ENCODE results near the gene RBMS2. TPM values are rescaled to one million over a fixed set of nuclear protein-coding genes. Genes with fewer than 3 reads are reported as not detected.

RBMS2 gene
- total RNA-seq, 2 experiments from 2014 or later: 4.2 to 4.4 TPM

DNA sequence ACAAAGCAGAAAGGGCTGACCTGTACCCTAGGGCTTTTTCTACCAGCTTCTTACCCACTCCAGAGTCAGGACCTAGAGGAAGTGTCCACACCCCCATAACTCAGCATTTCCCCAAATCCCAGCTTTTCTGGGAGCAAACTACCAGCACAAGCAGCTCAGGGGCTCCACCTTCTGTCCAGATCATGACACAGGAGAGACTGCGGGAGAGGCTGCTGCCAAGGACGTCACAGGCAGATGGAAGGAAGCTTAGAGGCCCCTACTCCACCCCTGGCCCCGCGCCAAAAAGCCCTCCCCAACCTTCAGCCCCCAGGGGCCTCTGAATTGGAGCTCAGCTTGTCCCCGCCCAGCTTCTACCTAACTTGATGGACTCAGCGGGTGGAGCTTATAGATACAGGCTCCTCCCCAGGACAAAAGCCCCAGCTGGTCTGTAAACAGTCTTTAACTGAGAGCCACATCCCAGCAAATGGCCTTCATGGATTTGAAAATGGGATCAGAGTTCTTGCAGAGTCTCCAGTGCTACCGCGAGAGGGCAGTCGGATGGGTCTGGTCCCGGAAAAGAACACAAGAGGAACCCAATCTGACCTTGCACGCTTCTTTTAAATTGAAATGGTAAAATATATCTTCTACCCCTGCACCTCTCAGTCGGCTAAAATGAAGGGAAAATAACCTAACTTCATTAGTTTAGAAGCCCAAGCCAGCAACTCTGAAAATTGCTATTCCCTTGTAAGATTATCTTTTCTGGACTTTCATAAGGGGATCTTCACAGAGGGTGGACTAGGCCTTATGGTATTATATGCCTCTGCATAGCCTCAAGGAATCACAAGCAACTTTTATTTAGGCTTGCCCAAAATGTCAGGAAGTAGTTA lies 115.3 kb downstream of the RBMS2 start:
- Mint-ChIP-seq H3K9me3 (no peaks in the 10 kb centered on the region), H3K27ac (peak overlapping the region; percentile 97), H3K4me3 (peak overlapping the region; percentile 89), H3K4me1 (peaks cover 53% of the 10 kb centered on the region), H3K36me3 (peaks cover 29% of the 10 kb centered on the region), H3K27me3 (no peaks in the 10 kb centered on the region)
- DNase-seq: peak; percentile 94

DNA sequence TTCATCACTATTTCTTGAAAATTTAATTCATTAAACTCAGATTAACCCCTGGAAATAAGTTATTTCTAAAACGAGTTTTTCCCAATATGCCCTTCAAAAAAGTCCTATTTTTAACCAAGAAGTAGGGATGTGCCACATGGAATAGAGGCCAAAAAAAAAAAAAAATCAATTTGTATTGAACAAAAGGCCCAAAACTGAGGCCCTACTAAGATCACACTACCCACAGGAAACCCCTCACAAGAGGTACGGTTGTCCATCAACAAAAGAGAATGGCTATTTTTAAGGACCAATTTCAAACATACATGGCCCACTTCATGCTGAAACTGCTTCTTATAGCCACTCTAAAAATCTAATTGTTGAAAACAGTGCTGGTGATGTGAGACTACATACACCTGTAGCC lies 116.0 kb downstream of the RBMS2 start:
- Mint-ChIP-seq H3K27me3 (no peaks in the 10 kb centered on the region), H3K4me3 (no peak overlapping the region), H3K9me3 (no peaks in the 10 kb centered on the region), H3K4me1 (peaks cover 52% of the 10 kb centered on the region), H3K27ac (peak overlapping the region; percentile 97), H3K36me3 (peaks cover 35% of the 10 kb centered on the region)
- no peak for DNase-seq

DNA sequence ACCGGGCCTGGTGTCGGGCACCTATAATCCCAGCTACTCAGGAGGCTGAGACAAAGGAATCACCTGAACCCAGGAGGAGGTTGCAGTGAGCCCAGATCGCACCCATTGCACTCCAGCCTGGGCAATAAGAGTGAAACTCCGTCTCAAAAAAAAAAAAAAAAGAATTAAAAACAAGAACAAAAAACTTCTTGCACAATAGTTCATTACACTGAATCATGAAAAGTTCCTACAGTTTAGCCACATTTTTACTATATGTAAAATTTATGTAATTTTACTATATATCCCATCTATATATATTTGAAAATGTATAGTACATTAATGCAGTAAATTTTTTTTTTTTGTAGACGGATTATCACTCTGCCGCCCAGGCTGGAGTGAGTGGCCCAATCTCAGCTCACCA lies 119.6 kb downstream of the RBMS2 start:
- Mint-ChIP-seq H3K4me3 (no peak overlapping the region), H3K36me3 (peaks cover 65% of the 10 kb centered on the region), H3K27ac (no peak overlapping the region), H3K4me1 (peaks cover 47% of the 10 kb centered on the region), H3K9me3 (no peaks in the 10 kb centered on the region), H3K27me3 (no peaks in the 10 kb centered on the region)
- no peak for DNase-seq

DNA sequence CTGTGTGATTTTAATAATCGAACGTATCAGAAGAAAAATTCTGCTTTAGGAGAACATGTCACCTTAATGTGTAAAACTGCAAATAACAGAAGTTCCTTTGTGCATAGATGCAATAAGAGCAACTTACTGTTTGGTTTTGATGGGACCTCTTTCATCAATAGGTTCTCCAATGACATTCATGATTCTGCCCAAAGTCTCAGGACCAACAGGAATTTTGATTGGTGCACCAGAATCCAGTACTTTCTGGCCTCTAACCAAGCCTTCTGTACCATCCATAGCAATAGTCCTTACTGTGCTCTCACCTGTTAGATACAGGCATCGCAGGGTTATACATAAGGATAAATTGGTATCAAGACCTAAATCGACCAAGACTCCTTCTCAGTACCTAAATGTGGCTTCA lies 123.0 kb downstream of the RBMS2 start:
- H3K36me3 Mint-ChIP-seq: peaks cover 47% of the 10 kb centered on the region
- peaks cover 28% of the 10 kb centered on the region for H3K4me1 Mint-ChIP-seq
- DNase-seq: no peak
- H3K4me3 Mint-ChIP-seq: peak overlapping the region; percentile 97
- no peaks in the 10 kb centered on the region for H3K27me3 Mint-ChIP-seq
- H3K27ac Mint-ChIP-seq: peak overlapping the region; percentile 99
- H3K9me3 Mint-ChIP-seq: no peaks in the 10 kb centered on the region

DNA sequence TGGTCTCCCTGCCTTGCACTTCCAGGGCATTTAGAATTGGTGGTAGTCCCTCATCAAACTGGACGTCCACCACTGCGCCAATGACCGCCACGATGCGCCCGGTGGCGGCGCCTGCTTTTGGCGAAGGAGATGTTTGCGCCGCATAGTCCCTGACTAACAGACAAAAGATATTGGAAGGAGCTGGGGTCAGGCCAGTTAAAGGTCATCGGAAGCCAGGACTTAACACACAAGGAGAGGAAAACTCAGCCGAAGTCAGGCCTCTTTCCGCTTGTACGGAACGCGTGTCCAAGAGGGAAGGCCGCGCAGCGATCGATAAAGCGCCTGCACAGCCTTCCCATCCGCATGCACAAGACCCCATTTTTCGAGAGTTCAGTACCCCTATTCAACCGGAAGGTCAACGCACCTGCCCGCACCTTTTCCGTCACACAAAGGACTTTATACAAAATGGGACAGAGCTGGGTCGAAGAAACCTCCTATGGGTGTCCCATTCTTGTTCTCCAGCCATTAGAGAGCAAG lies 123.6 kb downstream of the RBMS2 start:
- peak overlapping the region; percentile 99 for H3K27ac Mint-ChIP-seq
- H3K36me3 Mint-ChIP-seq: peaks cover 43% of the 10 kb centered on the region
- H3K4me1 Mint-ChIP-seq: peaks cover 28% of the 10 kb centered on the region
- no peaks in the 10 kb centered on the region for H3K27me3 Mint-ChIP-seq
- H3K4me3 Mint-ChIP-seq: peak overlapping the region; percentile 97
- H3K9me3 Mint-ChIP-seq: no peaks in the 10 kb centered on the region
- DNase-seq: no peak

Other genes with a start within 250 kb of the RBMS2 start
- 100 to 1,000 TPM; 288 to 311 TPM for gene CS, start 221.5 kb upstream of the RBMS2 start, total RNA-seq
- 100 to 1,000 TPM; 133 to 142 TPM for gene CNPY2, start 205.8 kb upstream of the RBMS2 start, total RNA-seq
- 10 to 100 TPM; 32.3 to 34.5 TPM for gene PAN2, start 187.8 kb upstream of the RBMS2 start, total RNA-seq
- gene IL23A, start 182.9 kb upstream of the RBMS2 start, total RNA-seq: 10 to 100 TPM; 20.9 to 22.9 TPM
- 100 to 1,000 TPM; 101 to 102 TPM for gene STAT2, start 161.7 kb upstream of the RBMS2 start, total RNA-seq
- gene APOF, start 159.0 kb upstream of the RBMS2 start, total RNA-seq: not detected
- 10 to 100 TPM; 57.6 to 59.8 TPM for gene TIMELESS, start 72.4 kb upstream of the RBMS2 start, total RNA-seq
- gene MIP, start 67.2 kb upstream of the RBMS2 start, total RNA-seq: not detected
- gene SPRYD4, start 53.2 kb upstream of the RBMS2 start, total RNA-seq: 1 to 10 TPM; 3.4 TPM
- gene GLS2, start 33.7 kb upstream of the RBMS2 start, total RNA-seq: 1 to 10 TPM; 4.7 to 5.4 TPM
- gene BAZ2A, start 108.5 kb downstream of the RBMS2 start, total RNA-seq: 10 to 100 TPM; 65.4 to 65.8 TPM
- 1,000 to 10,000 TPM in 1 of 2 experiments, 100 to 1,000 TPM in 1; 996 to 1,010 TPM for gene ATP5F1B, start 124.2 kb downstream of the RBMS2 start, total RNA-seq
- 100 to 1,000 TPM; 402 to 403 TPM for gene PTGES3, start 166.5 kb downstream of the RBMS2 start, total RNA-seq
- gene NACA, start 203.5 kb downstream of the RBMS2 start, total RNA-seq: 1,000 to 10,000 TPM; 1,112 to 1,149 TPM
- gene PRIM1, start 230.5 kb downstream of the RBMS2 start, total RNA-seq: 100 to 1,000 TPM in 1 of 2 experiments, 10 to 100 TPM in 1; 95.4 to 100 TPM
- 1 to 10 TPM; 1.7 to 1.9 TPM for gene HSD17B6, start 241.5 kb downstream of the RBMS2 start, total RNA-seq

Data from activated naive CD8-positive, alpha-beta T cell treated with anti-CD3 and anti-CD28 coated beads for 36 hours (primary cell).